Tongue (tissue), 2 donors: ENCODE results near the gene IFNA5. TPM values are rescaled to one million over a fixed set of nuclear protein-coding genes. Genes with fewer than 3 reads are reported as not detected.

Experiments
- DNase-seq: peaks from one replicate; pipeline ENCODE4 v3.0.0-alpha.2; 2015
- total RNA-seq: library from RNA; depleted of rRNA; stranded (reverse); fragments of >200 nt; gene quantifications from one replicate; pipeline ENCODE4 v1.2.3, GENCODE V29; 2014

The IFNA5 gene
- total RNA-seq, 1 donor from 2014 or later = not detected

GRCh38 chr9:21294364-21294774 is 10.7 kb downstream of the IFNA5 start:
- no peak for DNase-seq

- DNase-seq = no peak
These were observed 15.3 kb downstream of the IFNA5 start for GRCh38 chr9:21289848-21290247.

GRCh38 chr9:21287280-21287679 is 17.8 kb downstream of the IFNA5 start:
- DNase-seq = no peak

GRCh38 chr9:21286659-21287058 is 18.5 kb downstream of the IFNA5 start:
- DNase-seq = no peak

- no peak for DNase-seq
These were observed 19.0 kb downstream of the IFNA5 start for GRCh38 chr9:21286099-21286498.

- DNase-seq = no peak
These were observed 23.8 kb downstream of the IFNA5 start for GRCh38 chr9:21281275-21281674.

GRCh38 chr9:21268347-21268657 is 36.8 kb downstream of the IFNA5 start:
- DNase-seq = no peak

- DNase-seq = peak; percentile 16
These were observed 37.4 kb downstream of the IFNA5 start for GRCh38 chr9:21267485-21268346.

GRCh38 chr9:21266733-21267484 is 38.2 kb downstream of the IFNA5 start:
- DNase-seq = no peak

- peak; percentile 4 for DNase-seq
These were observed 39.5 kb downstream of the IFNA5 start for GRCh38 chr9:21265421-21266189.

GRCh38 chr9:21255538-21256212 is 49.4 kb downstream of the IFNA5 start:
- DNase-seq = no peak

Other genes starting within 250 kb of the IFNA5 start
- not detected for gene IFNB1, start 227.4 kb downstream of the IFNA5 start, total RNA-seq
- not detected for gene IFNW1, start 163.5 kb downstream of the IFNA5 start, total RNA-seq
- not detected for gene IFNA21, start 138.7 kb downstream of the IFNA5 start, total RNA-seq
- gene IFNA4, start 117.7 kb downstream of the IFNA5 start, total RNA-seq = not detected
- not detected for gene IFNA7, start 103.1 kb downstream of the IFNA5 start, total RNA-seq
- gene IFNA10, start 98.2 kb downstream of the IFNA5 start, total RNA-seq = not detected
- gene IFNA16, start 88.0 kb downstream of the IFNA5 start, total RNA-seq = not detected
- not detected for gene IFNA17, start 77.1 kb downstream of the IFNA5 start, total RNA-seq
- not detected for gene IFNA14, start 65.3 kb downstream of the IFNA5 start, total RNA-seq
- gene KLHL9, start 30.1 kb upstream of the IFNA5 start, total RNA-seq = 40.7 TPM
- gene IFNA6, start 45.6 kb upstream of the IFNA5 start, total RNA-seq = not detected
- gene IFNA13, start 62.7 kb upstream of the IFNA5 start, total RNA-seq = not detected
- gene IFNA2, start 80.1 kb upstream of the IFNA5 start, total RNA-seq = not detected
- not detected for gene IFNA8, start 103.8 kb upstream of the IFNA5 start, total RNA-seq
- gene IFNA1, start 135.1 kb upstream of the IFNA5 start, total RNA-seq = not detected
- gene IFNE, start 177.0 kb upstream of the IFNA5 start, total RNA-seq = not detected